Measurements from ENCODE around the gene COX15. TPM values are rescaled to one million over a fixed set of nuclear protein-coding genes. Genes with fewer than 3 reads are reported as not detected.

The COX15 gene
- 30.1 TPM for total RNA-seq
- polyA plus RNA-seq (ENCODE audit: insufficient read depth in 1 of 8, insufficient read length in 8 of 8, low replicate concordance in 1 of 8), result 10 to 100 TPM; 23.7 to 36.1 (median 29.5) TPM
- long read RNA-seq, donor 1, partial matches to known transcripts, result 0 of 2 reads
- long read RNA-seq, donor 1, other reads (novel, unspliced or antisense), result 0 of 2 reads
- long read RNA-seq, donor 2, result 0 reads
- long read RNA-seq, donor 3, transcript COX15-201 (9 exons, 2,356 nt), result major isoform, 9 of 10 reads
- long read RNA-seq, donor 3, partial matches to known transcripts, result 0 of 10 reads
- long read RNA-seq, donor 3, other reads (novel, unspliced or antisense), result 0 of 10 reads
- long read RNA-seq, donor 4, partial matches to known transcripts, result 5 of 6 reads
- long read RNA-seq, donor 4, other reads (novel, unspliced or antisense), result 0 of 6 reads
- long read RNA-seq, donor 5, transcript COX15-201 (9 exons, 2,356 nt), result major isoform, 6 of 20 reads
- long read RNA-seq, donor 5, partial matches to known transcripts, result 13 of 20 reads
- long read RNA-seq, donor 5, other reads (novel, unspliced or antisense), result 0 of 20 reads
- long read RNA-seq, donor 6, transcript COX15-201 (9 exons, 2,356 nt), result major isoform, 8 of 8 reads
- long read RNA-seq, donor 6, partial matches to known transcripts, result 0 of 8 reads
- long read RNA-seq, donor 6, other reads (novel, unspliced or antisense), result 0 of 8 reads
- long read RNA-seq, donor 7, transcript COX15-201 (9 exons, 2,356 nt), result major isoform, 5 of 5 reads
- long read RNA-seq, donor 7, partial matches to known transcripts, result 0 of 5 reads
- long read RNA-seq, donor 7, other reads (novel, unspliced or antisense), result 0 of 5 reads
- long read RNA-seq, donor 8, transcript COX15-201 (9 exons, 2,356 nt), result major isoform, 7 of 8 reads
- long read RNA-seq, donor 8, partial matches to known transcripts, result 0 of 8 reads
- long read RNA-seq, donor 8, other reads (novel, unspliced or antisense), result 0 of 8 reads
- long read RNA-seq, donor 9, partial matches to known transcripts, result 6 of 9 reads
- long read RNA-seq, donor 9, other reads (novel, unspliced or antisense), result 0 of 9 reads
- long read RNA-seq, donor 10, transcript COX15-201 (9 exons, 2,356 nt), result major isoform, 10 of 11 reads
- long read RNA-seq, donor 10, partial matches to known transcripts, result 0 of 11 reads
- long read RNA-seq, donor 10, other reads (novel, unspliced or antisense), result 0 of 11 reads
- long read RNA-seq, donor 11, partial matches to known transcripts, result 0 of 1 reads
- long read RNA-seq, donor 11, other reads (novel, unspliced or antisense), result 0 of 1 reads

- Histone ChIP-seq H3K27me3 (ENCODE audit: control insufficient read depth, insufficient read depth, low read length) (no peaks in the 10 kb centered on the region), H3K4me3 (ENCODE audit: low read length) (peak within 1 kb of the TSS; percentile 93), H3K4me1 (ENCODE audit: control insufficient read depth, insufficient read depth, low read length) (peaks cover 6% of the 10 kb centered on the region), H3K9me3 (replicated peaks; ENCODE audit: control insufficient read depth, low read depth, low read length) (no peaks in the 10 kb centered on the region), H3K27ac (ENCODE audit: low read length) (peak within 1 kb of the TSS; percentile 98), H3K36me3 (ENCODE audit: control insufficient read depth, insufficient read depth, low read length) (peaks cover 13% of the 10 kb centered on the region)
- under 1% methylated on average over 71 of the region's 73 CpGs for WGBS (ENCODE audit: insufficient coverage)
- peak; percentile 99 for DNase-seq
These were observed at the start of gene COX15, which contains the start of gene CUTC for GRCh38 chr10:99732033-99732842. TSS of gene COX15 (minus strand) at chr10:99732127. CDS start at chr10:99732049, 78 bp downstream. TSS of gene CUTC (plus strand) at chr10:99732234. CDS start at chr10:99732349, 115 bp downstream.

GRCh38 chr10:99779335-99779734 is 47.4 kb upstream of the COX15 start:
- peak; percentile 60 for DNase-seq

DNA sequence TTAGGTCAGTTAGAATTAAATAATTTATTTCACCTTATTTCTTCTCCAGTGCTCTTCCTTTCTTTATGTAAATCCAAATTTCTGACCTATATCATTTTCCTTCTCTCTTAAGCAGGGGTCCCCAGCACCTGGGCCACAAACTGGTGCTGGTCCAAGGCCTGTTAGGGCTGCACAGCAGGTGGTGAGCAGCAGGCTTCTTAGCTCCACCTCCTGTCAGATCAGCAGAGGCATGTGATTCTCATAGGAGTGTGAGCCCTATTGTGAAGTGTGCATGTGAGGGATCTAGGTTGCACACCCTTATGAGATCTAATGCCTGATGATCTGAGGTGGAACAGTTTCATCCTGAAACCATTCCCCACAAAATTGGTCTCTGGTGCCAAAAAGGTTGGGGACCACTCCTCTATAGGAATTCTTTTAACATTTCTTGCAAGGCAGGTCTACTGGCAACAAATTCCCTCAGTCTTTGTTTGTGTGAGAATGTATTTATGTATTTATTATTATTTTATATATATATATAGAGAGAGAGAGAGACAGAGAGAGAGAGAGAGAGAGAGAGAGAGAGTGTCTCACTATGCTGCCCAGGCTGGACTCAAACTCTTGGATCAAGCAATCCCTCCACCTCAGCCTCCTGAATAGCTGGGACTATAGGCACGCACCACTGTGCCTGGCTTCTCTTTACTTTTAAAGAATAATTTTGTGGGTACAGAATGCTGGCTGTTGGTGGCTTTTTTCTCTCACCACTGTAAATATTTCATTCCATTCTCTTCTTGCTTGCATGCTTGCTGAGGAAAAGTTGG is 46.2 kb upstream of the COX15 start:
- DNase-seq, result no peak
- Histone ChIP-seq H3K27ac (ENCODE audit: low read length) (no peak overlapping the region), H3K27me3 (ENCODE audit: control insufficient read depth, insufficient read depth, low read length) (no peaks in the 10 kb centered on the region), H3K4me1 (ENCODE audit: control insufficient read depth, insufficient read depth, low read length) (no peaks in the 10 kb centered on the region), H3K9me3 (replicated peaks; ENCODE audit: control insufficient read depth, low read depth, low read length) (no peaks in the 10 kb centered on the region), H3K4me3 (ENCODE audit: low read length) (no peak overlapping the region), H3K36me3 (ENCODE audit: control insufficient read depth, insufficient read depth, low read length) (no peaks in the 10 kb centered on the region)
- no CpG with 5 or more reads among the region's 1 CpG for WGBS (ENCODE audit: insufficient coverage)

More at GRCh38 chr10:99779335-99779734, 47.4 kb upstream of the COX15 start:
- H3K9me3 ChIP-seq (replicated peaks; ENCODE audit: control insufficient read depth, low read depth, low read length), result no peaks in the 10 kb centered on the region
- H3K36me3 ChIP-seq (ENCODE audit: control insufficient read depth, insufficient read depth, low read length), result no peaks in the 10 kb centered on the region
- H3K27ac ChIP-seq (ENCODE audit: low read length), result peak overlapping the region; percentile 82
- H3K4me1 ChIP-seq (ENCODE audit: control insufficient read depth, insufficient read depth, low read length), result no peaks in the 10 kb centered on the region
- no CpG with 5 or more reads among the region's 4 CpGs for WGBS (ENCODE audit: insufficient coverage)
- H3K27me3 ChIP-seq (ENCODE audit: control insufficient read depth, insufficient read depth, low read length), result no peaks in the 10 kb centered on the region
- no peak overlapping the region for H3K4me3 ChIP-seq (ENCODE audit: low read length)

DNA sequence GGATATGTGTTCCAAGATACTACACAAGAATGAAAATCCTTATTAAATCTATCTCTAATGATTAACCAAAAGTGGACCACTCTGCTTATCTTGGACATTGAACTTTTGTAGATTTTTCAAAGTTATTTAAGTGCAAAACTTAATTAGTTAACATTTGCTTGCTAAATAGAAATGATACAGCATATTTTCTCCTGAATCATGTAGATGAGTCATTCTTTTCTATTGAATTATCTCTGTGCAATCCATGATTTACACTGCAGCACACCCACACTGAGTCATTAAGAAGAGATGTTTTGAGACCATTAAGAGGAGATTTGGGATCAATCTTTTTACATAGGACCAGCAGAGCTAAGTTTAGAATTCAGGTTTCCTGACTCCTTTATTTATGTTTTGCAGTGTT is 43.9 kb upstream of the COX15 start:
- Histone ChIP-seq H3K9me3 (replicated peaks; ENCODE audit: control insufficient read depth, low read depth, low read length) (no peaks in the 10 kb centered on the region), H3K27ac (ENCODE audit: low read length) (no peak overlapping the region), H3K4me1 (ENCODE audit: control insufficient read depth, insufficient read depth, low read length) (no peaks in the 10 kb centered on the region), H3K36me3 (ENCODE audit: control insufficient read depth, insufficient read depth, low read length) (no peaks in the 10 kb centered on the region), H3K27me3 (ENCODE audit: control insufficient read depth, insufficient read depth, low read length) (no peaks in the 10 kb centered on the region), H3K4me3 (ENCODE audit: low read length) (no peak overlapping the region)
- DNase-seq, result no peak

DNA sequence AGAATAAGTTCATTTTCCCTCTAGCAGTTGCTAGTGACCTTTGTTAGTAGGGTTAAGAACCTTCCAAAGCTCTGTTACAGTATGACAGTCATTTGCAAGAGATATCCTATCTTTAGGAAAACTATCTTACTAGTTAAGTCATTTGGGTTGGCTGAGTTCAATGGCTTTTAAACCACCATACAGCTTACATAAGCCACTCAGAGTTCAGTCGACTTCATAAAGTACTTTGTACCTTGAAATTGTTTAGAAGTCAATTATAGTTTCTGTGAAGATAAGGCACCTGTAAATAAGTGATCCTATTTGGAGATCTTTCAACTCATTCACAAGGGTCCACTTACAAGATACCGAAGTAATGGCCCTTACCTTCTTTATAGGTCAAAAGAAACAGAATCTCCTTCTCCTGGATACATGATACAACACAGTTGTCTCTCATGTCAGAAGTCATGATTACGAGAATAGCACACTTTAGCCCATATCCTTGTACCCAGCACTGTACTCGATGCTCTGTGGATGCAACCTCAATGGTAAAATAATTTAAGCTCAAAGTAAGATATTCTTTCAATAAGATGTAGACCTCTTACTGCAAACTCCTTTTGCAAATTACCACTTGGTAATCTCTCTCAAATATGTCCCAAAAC is 38.6 kb upstream of the COX15 start:
- Histone ChIP-seq H3K27me3 (ENCODE audit: control insufficient read depth, insufficient read depth, low read length) (no peaks in the 10 kb centered on the region), H3K27ac (ENCODE audit: low read length) (no peak overlapping the region), H3K4me1 (ENCODE audit: control insufficient read depth, insufficient read depth, low read length) (no peaks in the 10 kb centered on the region), H3K36me3 (ENCODE audit: control insufficient read depth, insufficient read depth, low read length) (no peaks in the 10 kb centered on the region), H3K4me3 (ENCODE audit: low read length) (no peak overlapping the region), H3K9me3 (replicated peaks; ENCODE audit: control insufficient read depth, low read depth, low read length) (no peaks in the 10 kb centered on the region)
- WGBS (ENCODE audit: insufficient coverage), result 100% methylated on average over 1 of the region's 4 CpGs
- no peak for DNase-seq

DNA sequence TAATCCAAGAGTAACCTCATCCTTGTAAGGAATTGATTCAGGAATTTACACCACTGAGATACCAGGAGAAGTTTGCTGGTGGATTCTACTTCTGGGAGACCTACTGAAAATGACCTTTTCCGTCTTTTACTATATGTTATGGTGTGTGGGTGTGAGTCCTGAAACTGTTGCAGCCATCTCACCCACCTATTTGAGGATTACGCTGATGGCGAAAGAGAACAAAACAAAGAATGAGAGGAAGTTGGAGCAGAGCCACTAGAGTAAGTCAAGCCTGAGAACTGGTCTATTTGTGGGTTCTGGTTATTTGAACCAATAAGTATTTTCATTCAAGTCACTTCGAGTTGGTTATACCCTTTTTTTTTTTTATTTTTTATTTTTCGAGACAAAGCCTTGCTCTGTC is 37.8 kb upstream of the COX15 start:
- H3K4me1 ChIP-seq (ENCODE audit: control insufficient read depth, insufficient read depth, low read length), result no peaks in the 10 kb centered on the region
- no peak overlapping the region for H3K4me3 ChIP-seq (ENCODE audit: low read length)
- WGBS (ENCODE audit: insufficient coverage), result 86% methylated on average over 1 of the region's 5 CpGs
- H3K27ac ChIP-seq (ENCODE audit: low read length), result no peak overlapping the region
- DNase-seq, result no peak
- no peaks in the 10 kb centered on the region for H3K9me3 ChIP-seq (replicated peaks; ENCODE audit: control insufficient read depth, low read depth, low read length)
- H3K36me3 ChIP-seq (ENCODE audit: control insufficient read depth, insufficient read depth, low read length), result no peaks in the 10 kb centered on the region
- no peaks in the 10 kb centered on the region for H3K27me3 ChIP-seq (ENCODE audit: control insufficient read depth, insufficient read depth, low read length)

- Histone ChIP-seq H3K36me3 (ENCODE audit: control insufficient read depth, insufficient read depth, low read length) (no peaks in the 10 kb centered on the region), H3K4me1 (ENCODE audit: control insufficient read depth, insufficient read depth, low read length) (no peaks in the 10 kb centered on the region), H3K27me3 (ENCODE audit: control insufficient read depth, insufficient read depth, low read length) (no peaks in the 10 kb centered on the region), H3K4me3 (ENCODE audit: low read length) (no peak overlapping the region), H3K27ac (ENCODE audit: low read length) (no peak overlapping the region), H3K9me3 (replicated peaks; ENCODE audit: control insufficient read depth, low read depth, low read length) (no peaks in the 10 kb centered on the region)
- DNase-seq, result no peak
- WGBS (ENCODE audit: insufficient coverage), result 77% methylated on average over 2 of the region's 2 CpGs
These were observed 36.6 kb upstream of the COX15 start for GRCh38 chr10:99768556-99768955.

GRCh38 chr10:99767901-99768300 is 36.0 kb upstream of the COX15 start:
- no peak overlapping the region for H3K27ac ChIP-seq (ENCODE audit: low read length)
- H3K27me3 ChIP-seq (ENCODE audit: control insufficient read depth, insufficient read depth, low read length), result no peaks in the 10 kb centered on the region
- no CpG with 5 or more reads among the region's 5 CpGs for WGBS (ENCODE audit: insufficient coverage)
- H3K4me3 ChIP-seq (ENCODE audit: low read length), result no peak overlapping the region
- DNase-seq, result no peak
- no peaks in the 10 kb centered on the region for H3K36me3 ChIP-seq (ENCODE audit: control insufficient read depth, insufficient read depth, low read length)
- H3K4me1 ChIP-seq (ENCODE audit: control insufficient read depth, insufficient read depth, low read length), result no peaks in the 10 kb centered on the region
- peaks cover 3% of the 10 kb centered on the region for H3K9me3 ChIP-seq (replicated peaks; ENCODE audit: control insufficient read depth, low read depth, low read length)
